ENCODE results near the gene CTXN1.
"Not testable (repeated sequence)": the region's sequence is repeated elsewhere in the genome, so short reads cannot be mapped to it uniquely, and the experiment has no call there.

Gene CTXN1

DNA sequence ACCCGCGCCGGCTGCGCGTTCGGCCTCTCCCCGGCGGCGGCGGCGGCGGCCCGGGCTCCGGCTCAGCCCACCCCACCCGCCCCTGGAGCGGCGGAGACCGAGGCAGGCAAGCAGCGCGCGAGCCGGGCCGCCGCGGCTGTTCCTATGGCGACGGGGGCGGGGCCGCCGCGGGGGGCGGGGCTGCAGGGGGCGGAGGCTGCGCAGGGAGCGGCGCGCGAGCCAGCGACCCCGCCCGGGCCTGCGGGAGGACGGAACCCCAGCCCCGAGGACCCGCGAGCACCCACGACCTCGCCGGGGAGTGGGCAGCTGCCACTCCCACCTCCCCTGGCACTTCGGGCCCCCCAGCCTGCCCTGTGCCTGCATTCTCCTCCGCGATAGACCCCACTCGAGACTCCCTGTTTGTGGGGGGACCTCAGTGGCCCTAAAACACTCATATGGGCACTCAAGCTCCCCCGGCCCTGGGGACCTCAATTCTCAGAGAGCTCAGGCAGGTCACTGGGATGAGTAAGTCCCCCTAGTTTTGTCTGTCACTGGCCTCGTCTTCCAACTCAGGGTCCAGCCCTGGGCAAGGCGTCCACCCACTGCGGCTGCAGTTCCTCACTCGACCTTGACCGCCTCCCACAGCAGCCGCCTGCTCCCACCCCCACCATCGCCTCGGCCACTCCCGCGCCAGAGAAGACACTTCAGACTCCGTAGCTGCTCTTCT, at the start of gene CTXN1:
CTXN1 (minus strand) TSS at position 115 of the 706 bp plus-strand sequence. CDS start 597 bp downstream, outside the sequence.
- no peak for FAIRE-seq

DNA sequence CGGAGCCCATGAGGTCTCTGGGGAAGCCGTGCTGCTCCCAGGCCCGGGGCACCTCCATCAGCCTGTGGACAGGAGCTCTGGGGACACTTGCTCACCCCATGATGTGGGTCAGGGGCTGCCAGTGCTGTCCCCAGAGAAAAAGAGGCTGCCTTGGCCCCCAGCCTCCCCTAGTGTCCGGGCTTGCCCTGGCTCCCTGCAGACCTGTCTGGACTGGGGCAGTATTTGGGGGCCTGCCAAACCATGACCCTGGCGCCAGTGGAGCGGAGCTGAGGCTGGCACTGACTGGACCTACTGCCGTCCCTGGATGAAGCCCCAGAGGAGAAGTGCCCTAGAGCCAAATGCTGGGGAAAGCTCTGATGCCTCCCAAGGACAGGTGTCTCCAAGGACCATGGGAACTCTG, 49.1 kb upstream of the CTXN1 start:
- no peak for FAIRE-seq

DNA sequence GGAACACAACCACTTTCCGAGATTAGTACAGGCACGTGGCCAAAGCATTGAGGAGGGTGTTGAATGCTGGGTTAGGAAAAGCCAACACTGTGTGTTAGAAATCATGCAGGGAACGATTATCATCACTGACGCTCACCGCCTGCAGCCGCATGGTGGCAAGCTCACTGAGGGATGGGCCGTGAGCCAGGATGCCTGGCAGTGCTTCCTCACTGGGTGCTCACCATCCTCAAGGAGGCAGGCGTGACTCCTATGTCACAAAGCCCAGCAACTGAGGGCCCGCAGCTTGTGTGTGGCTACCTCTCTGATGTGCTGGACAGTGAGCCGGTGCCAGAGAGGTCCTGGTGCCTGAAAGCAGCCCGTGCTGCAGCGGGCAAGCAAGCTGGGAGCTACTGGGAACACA, 47.9 kb upstream of the CTXN1 start:
- no peak for FAIRE-seq

DNA sequence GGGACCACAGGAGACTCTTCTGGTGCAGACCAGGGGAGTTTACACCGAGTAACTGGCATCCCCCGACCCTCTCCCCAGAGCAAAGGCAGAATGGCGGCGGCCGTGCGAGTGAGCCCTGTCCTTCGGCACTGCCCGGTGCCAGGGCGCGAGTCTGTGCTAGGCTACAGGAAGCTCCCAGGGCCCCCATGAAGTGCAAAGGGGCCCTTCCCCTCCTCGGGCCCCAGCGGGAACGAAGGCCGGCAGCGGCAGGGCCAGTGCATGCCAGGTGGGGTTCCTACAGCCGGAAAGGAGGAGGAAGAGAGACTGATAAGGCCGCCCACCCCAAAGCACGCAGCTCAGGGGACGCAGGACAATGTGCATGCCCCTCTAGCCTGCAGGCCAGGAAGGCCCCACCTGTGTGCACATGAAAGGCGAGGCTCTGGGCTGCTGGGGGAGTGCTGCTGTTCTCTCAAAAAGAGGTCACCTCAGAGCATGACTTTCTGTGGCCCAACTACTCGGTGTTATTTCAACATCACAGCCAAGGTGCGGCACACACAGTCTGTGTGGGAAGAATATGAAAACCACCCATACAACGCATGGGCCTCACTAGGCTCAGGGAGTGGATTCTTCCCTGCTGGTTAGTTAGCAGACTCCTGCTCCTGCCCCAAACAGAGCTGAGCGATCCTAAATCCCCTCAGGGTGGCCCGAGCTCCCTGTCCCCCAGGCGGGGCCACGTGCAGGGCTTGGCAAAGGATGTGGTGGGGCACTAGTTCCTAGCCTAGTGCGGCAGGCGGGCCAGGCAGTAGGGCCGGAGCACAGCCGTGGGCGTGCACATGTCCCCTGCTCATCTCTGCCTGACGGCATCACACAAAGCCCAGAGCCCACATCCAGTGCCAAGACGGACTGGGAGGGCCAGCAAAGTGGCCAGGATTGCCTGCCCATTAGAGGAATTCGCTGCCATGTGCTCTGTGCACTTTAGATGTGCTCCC, 45.9 kb upstream of the CTXN1 start:
- no peak for FAIRE-seq

GRCh38 chr19:7970716-7971448, 44.9 kb upstream of the CTXN1 start:
- FAIRE-seq: no peak

DNA sequence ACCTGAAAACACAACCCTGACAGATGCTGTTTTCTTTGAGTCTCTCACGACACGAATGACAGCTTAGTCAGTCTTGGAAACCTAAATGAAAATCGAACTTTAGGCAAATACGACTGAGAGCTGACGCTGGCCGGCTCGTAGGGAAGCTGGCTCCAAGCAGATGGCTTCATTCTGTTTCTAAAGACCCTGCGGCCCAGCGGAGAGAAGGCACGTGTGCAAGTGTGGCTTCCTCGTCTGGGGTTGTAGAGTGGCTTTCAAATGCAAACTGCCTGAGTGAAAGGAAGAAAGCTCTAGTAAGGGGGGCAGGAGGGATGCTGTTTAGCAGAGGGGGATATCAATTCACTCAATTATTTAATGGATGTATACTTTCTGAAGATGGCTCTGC, 43.6 kb upstream of the CTXN1 start:
- FAIRE-seq: no peak

- FAIRE-seq: no peak
These were observed 43.0 kb upstream of the CTXN1 start for GRCh38 chr19:7968796-7969554.

DNA sequence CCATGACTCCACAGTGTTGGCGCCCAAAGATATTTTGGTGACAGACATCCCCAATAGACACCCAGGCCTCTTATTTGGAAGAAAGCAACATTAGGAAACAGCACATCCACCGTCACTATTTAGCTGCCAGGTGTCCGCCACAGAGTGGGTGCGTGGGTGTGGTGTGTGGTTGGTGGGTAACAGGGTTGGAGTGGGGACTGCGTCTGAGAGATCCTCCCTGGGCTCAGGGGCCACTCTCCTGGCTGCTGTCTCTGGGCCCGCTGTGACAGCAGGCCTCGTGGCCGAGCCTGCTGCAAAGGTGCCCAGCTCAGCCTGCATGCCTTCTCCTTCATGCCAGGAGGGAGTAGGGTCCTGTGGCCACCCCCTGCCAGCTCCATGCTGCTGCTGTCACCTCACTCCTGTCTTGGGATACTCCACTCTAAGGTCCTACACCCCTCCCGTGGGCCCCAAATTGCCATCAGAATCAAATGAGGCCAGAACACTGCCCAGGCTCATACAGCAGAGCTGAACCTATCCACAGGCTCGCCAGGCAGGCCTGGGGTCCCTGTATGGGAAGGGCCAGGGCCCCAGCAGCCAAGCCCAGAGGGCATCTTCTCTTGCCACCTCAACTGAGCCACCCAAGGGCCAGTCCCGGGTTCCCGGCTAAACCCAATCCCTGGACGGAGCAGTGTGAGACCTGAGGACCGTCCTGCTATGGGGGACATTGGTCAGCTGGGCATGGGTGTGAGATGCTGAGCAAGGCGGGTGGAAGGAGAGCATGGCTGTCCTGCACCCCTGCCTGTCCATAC, 42.3 kb upstream of the CTXN1 start:
- no peak for FAIRE-seq

DNA sequence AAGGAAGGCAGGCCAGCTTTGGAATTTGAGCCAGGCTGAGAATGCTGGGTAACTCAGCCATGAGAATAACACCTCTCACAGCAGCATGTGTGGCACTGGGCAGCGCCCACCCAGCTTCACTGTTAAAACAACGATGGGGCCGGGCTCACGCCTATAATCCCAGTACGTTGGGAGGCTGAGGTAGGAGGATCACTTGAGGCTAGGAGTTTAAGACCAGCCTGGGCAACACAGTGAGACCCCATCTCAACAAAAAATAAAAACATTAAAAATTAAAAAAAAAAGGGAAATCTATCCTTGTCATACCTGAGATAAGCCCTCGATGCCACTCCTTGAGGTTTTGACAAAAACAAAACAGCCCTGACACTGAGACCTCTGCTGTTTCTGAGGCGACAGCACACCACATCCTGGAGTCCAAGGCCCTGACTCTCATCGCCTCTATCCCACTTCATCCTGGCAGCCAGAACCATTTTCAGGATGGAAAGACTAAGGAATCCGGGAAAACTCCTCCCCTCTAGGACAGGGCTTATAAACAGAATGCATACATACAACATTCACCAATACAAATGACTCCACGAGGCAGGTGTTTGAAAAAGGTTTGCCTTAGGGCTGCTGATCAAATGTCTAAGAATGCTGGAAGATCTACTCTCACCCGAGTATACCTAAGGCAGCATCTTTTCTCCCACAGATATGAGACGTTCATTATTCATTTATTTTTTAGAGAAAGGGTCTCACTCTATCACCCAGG, 40.2 kb upstream of the CTXN1 start:
- no peak for FAIRE-seq

GRCh38 chr19:7965259-7965841, 39.4 kb upstream of the CTXN1 start:
- no peak for FAIRE-seq

GRCh38 chr19:7963566-7963965, 37.6 kb upstream of the CTXN1 start:
- no peak for FAIRE-seq

- FAIRE-seq: no peak
These were observed 36.8 kb upstream of the CTXN1 start for GRCh38 chr19:7962644-7963268.

DNA sequence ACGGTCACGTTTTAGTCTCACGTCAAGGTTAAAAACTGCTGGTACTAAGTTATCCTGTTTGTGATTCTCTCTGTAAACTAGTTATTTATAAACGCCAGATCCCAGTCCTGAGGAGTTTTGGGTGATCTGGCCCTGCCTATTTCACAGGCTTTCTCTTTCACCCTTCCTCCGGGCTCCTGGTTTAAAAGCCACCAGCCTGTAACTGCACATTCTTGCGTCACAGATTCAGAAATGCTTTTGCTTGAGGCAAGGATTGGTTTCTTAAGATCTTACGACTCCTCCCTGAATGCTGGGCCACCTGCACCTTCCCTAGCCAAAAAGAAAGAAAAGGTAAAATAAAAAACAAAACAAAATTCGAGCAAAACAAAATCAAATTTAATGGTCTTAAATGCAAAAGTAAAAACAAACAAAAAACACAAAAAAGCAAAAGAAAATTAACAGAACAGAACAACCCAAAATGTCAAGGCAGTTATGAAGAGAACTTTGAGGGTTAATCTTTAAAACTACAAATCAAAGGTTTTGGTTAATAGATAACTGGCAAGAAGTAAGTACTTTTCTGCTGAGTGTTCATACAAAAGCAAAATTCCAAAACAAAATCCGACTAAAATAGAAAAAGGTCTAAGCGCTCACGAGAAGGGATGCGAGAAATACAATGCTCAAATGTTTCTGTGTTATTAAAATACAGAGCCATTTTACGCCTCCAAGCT, 36.1 kb upstream of the CTXN1 start:
- no peak for FAIRE-seq

- FAIRE-seq: not testable (repeated sequence)
These were observed 35.1 kb upstream of the CTXN1 start for GRCh38 chr19:7961082-7961481.

- FAIRE-seq: no peak
These were observed 33.3 kb upstream of the CTXN1 start for GRCh38 chr19:7959211-7959610.

DNA sequence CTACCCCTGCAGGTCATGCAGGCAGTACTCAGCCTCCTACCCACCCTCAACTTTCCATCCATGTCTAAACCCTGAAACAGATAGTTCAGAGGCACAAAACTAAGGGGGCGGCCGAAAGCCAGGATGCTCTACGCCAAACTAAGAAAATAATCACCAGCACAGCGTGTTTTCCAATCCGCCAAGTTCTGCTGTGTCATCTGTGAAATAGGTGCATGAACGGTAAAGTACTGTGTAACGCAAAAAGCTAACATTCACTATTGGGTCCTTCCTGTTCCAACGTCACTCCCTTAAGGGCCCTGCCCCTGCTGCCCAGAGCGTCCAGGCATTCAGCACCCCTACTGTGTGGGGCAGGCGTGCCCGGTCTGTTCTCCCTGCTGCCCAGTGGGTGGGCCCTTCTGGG, 29.8 kb upstream of the CTXN1 start:
- no peak for FAIRE-seq

DNA sequence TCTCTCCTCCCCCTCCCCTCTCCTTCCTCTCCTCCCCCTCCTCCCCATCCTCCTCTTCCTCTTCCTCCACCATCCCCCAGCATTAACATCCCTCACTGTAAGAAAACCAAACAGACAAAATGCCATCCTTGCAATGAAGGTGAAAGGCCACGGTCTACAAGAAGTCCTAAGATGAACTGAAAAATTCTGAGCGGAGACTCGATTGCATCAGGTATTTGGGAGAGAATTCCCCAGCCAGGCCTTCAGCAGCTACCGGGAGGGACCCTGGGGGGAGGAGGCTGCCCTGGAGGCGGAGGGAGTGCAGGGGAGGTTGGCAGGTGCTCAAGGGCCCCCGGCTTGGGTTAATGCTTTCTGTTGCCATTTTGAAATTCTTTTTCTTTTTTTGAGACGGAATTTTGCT, 27.6 kb upstream of the CTXN1 start:
- no peak for FAIRE-seq

DNA sequence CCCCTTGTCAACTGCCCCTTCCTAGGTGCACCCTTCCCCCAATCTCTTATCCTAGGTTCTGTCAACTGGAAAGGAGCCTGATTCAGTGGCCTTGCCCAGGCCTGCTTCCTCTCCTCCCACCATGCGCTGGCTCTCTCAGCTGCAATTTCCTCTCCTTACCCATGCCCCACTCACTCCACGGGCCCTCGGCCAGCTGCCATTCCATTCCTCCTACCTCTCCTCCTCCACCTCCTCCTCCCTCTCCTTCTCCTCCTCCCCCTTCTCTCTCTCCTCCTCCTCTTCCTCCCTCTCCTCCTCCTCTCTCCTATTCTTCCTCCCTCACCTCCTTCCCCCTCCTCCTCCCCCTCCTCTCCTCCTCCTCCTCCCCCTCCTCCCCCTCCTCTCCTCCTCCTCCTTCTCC, 27.1 kb upstream of the CTXN1 start:
- FAIRE-seq: no peak

- no peak for FAIRE-seq
These were observed 22.0 kb upstream of the CTXN1 start for GRCh38 chr19:7947939-7948338.

All from colon (tissue), 2 donors.